SW480 (cell line): ENCODE results near the gene FAM9C.
A peak's percentile ranks its signal among the peaks of the same experiment; 100 is the strongest.
"Not testable (repeated sequence)": the region's sequence is repeated elsewhere in the genome, so short reads cannot be mapped to it uniquely, and the experiment has no call there.

ENCODE experiments used
- DNase-seq: peaks from one replicate; pipeline ENCODE4 v3.0.0-alpha.2; 2016; ENCODE audit warnings: low spot score

The FAM9C gene

DNA sequence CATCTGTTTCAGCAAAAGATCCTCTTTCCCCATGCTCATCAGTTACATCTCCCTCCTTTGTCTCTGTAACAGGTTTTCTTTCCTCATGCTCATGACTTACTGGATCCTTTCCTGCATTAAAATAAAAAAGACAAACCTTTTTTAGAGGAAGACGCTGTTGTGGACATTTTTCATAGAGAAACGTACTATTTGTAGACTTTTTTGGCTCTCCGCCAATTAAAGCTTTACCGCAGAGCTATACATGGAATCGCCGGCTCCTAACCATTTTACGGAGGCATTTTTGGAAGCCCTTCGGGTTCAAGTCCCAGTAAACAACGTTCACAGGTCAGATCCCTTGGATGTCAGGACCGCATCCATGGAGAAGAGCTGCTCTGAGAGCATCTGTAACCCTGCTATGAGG, 1.3 kb downstream of the FAM9C start:
- no peak for DNase-seq

DNA sequence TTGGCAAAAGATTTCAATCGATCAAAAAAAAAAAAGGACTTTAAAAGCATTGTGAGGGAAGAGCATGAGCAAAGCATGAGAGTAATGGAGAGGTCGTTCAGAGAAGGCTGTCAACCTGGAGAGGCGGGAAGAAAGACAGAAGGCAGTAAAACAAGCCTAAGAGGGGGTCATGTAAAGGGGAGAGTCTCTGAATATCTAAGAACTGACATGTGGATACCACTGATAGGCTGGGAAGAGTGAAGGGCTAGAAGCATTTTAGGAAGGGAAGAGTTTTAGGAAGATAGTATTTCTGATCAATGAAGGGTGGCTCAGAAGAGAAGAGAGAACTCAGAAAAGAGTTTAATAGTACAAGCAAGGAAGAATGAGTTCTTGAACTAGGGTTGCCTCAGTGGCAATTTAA, 7.5 kb downstream of the FAM9C start:
- DNase-seq: no peak

DNA sequence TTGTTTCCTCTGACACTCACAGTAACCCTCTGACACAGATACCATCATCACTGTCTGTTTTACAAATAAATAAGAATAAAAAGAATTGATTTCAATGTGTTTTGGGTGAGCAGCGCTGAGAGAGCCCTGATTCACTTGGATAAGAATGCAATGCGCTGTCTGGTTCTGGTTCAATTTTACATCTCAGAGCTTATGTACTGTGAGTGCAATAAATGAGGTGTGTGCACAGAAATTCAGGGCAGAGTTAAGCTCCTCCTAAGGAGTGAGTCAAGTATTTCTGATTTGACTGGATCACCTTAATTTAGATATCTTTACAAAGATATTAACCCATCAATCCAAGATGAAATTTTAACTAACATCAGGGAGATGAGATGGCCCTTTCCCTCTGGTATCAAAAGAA, 11.2 kb downstream of the FAM9C start:
- no peak for DNase-seq

DNA sequence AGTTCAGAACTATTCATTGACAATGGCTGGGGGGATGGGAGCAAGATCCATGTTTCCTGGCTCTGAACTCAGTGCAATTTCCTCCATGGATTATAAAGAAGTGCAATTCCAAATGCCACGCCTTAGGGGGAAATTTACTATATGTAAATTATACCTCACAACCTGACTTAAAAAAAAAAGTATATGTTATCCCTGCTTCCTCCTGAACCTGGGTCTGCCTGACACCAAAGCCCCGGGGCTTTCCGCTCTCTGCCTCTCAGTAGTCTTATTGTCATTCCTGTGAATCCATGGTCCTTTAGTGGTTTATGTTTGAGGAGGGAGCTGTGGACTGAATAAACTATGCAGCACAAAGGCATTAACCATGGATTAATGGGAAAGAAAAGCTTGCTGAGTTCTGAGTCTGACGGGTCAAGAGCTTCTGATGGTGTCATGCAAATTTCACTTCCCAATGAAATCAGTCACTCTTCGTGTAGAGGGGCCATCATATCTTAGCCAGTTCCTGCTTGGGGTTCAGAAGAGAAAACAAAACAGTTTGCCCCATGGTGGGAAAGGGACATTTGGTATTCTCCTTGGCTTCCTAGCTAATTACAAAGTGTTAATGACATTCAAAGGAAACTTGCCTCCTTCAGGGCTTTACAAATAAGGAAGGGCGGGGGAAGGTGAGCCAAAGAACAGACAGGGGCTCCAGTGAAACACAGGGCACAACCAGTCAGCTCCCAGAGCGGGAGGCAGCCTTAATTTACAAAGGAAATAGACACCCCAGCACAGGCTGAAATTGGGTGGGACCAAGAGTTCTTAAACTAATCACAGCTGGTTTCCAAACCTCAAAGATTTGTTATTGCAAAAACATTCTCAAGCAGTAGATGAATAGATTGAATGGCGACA, 14.3 kb downstream of the FAM9C start:
- DNase-seq: peak; percentile 75

DNA sequence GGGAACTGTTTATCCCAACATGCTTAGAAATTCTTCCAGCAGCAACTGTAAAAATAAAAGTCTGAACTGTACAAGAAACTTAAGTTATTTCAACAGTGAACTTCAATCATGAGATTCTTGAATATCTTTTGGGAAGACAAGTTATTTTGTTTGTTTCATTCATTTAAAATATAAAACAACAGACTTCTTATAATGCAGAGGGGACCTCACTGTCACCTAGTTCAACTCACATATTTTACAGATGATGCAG, 14.9 kb downstream of the FAM9C start:
- no peak for DNase-seq

DNA sequence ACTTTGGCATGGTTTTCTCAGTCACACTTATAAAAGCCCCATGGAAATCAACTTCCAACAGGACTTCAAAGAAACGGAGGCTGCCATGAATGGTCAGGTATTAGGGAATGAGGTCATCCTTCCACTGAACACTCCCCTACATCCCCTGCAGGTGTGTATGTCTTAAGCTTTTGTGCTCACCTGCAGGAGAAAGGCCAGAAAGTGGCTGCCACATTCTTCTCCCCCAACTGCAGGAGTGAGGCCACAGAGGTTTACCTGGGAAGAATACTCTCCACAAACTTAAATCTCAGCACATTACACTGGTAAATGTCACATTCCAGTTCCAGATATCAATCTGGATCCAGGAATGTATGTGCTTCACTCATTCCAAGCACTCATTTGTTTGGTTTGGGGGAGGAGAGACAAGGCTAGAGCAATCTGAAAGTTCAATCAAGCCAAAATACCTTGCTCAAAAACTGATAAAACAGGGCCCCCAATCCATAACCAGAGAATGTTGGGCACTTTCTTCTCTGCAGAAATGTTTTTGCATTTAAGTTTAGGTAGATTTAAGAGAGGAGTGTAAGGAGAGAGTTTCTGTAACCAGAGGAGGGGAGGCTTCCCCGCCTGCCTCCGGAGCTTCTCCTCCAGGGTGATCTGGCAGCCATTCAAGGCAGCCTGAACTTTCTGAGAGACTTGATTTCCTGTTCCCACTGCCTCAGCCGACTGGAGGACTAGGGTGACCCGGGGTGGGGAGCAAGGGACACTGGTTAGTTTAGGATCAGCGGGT, 15.4 kb downstream of the FAM9C start:
- DNase-seq: peak; percentile 86

DNA sequence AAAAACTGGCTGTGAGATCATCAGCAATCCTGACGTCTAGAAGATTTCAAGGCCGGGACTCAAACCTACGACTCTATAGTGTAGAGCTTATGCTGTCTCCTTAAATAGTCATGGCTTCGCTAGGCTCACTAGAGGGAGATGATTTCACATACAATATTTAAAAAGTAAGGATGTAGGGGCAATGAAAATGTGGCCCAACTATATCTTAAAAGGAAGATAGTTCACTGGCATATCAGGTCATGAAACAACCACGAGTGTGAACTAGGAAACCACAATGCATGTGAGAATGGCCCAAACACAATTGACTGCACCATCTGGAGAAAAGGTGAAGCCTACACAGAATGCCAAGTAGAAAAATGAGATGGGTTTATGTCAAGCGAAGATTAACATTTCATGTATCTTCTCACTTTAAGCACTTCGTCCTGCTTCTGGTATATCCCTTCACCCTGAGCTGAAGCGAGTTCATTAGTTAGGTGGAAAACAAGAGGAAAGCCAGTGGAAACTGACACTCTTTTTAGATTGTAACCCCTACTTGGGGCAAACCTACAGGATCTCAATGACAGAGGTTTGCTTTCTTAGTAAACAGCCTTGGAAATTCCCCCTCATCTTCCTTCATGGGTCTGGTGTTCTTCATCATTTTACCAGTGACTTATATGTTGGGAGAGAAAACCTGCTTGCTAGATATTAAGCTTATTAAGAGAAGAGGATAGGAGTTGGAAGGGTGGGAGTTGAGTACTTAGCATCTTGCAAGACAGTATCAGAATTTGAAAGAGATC, 17.4 kb downstream of the FAM9C start:
- DNase-seq: no peak

DNA sequence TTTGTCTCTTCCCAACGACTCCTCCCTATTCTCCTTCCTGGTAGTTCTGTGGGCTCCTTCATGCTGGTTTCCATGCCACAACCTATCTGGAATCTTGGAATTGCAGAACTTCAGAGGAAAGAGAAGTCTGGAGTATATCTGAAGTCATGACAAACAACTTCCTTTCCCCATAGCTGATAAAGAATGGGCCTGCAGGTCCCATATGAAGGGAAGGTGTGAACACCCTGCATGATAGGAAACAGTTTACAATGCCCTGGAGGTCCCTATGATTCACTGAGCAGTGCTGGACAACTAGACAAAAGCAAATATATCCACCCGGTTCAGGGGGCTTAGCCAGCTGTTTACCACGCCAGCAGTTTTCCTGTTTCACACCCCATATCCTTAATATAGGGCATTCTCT, 19.4 kb downstream of the FAM9C start:
- DNase-seq: no peak

DNA sequence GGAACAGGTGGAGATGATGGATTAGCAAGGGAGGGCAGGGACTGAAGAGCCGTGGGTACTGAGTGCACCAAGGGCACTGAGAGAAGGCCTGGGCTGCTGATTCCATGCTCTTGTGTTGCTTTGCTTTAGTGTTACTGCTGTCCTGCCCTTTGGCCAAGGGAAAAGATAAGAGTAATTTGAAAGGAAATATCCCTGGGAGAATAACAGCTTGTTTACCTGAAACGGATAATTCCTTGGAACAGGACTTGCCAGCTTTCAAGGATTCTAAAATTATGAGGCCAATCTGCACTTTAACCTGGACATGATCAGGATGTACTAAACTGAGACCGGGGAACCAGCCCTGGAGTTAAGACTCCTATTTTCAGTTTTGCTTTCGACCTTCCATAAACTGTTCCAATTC, 20.4 kb downstream of the FAM9C start:
- no peak for DNase-seq

DNA sequence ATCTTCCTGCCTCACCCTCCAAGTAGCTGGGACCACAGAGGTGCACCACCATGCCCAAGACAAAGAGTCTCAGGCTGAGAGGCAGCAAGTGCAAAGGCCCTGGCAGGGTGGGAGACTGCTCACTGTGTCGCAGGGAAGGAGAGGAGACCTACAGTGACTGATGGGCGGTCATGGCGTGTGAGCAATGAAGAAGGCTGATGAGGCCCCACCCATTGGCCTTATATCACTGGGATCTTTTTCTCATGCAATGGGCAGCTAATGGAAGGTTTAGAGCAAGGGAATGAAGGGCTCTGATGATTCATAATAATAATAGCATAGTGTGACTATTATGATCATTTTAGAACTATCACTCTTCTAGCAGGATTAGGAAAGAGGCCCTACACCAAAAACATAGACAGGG, 20.9 kb downstream of the FAM9C start:
- no peak for DNase-seq

DNA sequence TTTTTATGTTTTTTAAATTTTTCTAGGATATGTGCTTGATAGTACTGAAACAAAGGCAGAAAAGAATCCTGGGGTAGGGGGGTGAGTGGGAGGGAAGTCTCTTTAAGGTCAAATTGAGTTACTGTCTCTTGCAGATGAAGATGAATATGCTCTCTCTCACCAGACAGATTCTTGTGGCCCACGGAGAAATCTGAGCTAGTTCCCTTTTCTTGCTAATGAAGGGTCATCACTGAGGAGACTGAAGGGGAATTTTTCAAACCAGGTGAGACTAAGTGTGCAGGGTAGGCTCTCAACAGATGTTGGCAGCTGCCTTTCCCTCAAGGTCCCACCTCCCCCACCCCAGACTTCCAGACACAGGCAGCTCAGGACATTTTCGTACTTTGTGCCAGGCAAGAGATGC, 21.5 kb downstream of the FAM9C start:
- no peak for DNase-seq

DNA sequence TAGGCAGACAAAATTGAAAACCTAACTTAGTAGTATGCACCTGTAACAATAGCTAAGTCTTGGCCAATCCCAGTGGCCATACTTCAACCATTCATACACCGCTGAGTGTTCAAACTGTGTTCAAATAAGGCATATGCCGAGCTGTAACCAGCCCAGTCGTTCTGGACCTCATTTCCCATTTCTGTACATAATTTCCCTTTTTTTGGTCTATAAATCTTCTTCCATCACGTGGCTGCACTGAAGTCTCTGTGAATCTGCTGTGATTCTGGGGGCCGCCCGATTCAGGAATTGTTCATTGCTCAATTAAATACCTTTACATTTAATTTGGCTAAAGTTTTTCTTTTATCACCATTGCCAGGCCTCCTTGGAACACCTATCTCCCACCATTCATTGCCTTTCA, 27.7 kb downstream of the FAM9C start:
- not testable (repeated sequence) for DNase-seq

DNA sequence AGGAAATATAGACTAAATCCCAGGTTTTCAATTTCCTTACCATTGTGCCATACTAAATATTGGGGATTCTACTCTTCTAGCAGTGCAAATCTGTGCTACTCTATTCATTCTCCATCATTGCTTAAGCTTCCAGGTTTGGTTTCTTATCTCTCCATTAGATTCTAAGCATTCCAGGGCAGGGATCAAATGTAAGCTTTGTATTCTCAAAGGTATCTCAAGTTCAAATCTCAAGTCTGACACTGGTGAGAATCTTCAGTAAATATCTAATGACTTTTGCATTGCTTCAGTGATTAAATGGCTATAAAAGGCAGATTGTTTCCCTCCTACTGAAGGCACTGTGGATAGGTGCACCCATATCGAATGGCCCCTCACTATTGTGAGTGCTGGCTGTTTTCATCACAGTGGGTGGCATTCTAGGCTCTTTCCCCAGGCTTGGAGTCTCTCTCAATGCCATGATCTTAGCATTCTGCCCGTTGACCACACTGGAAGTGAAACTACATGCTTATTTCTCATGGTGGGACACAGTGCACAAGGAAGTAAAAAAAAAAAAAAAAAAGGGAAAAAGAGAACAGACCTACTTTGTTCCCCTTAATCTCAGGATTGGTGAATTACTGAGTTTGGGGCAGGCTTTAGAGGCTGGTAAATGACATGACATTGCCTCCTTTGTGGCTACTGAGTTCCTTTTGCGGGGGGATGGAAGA, 28.7 kb downstream of the FAM9C start:
- no peak for DNase-seq

DNA sequence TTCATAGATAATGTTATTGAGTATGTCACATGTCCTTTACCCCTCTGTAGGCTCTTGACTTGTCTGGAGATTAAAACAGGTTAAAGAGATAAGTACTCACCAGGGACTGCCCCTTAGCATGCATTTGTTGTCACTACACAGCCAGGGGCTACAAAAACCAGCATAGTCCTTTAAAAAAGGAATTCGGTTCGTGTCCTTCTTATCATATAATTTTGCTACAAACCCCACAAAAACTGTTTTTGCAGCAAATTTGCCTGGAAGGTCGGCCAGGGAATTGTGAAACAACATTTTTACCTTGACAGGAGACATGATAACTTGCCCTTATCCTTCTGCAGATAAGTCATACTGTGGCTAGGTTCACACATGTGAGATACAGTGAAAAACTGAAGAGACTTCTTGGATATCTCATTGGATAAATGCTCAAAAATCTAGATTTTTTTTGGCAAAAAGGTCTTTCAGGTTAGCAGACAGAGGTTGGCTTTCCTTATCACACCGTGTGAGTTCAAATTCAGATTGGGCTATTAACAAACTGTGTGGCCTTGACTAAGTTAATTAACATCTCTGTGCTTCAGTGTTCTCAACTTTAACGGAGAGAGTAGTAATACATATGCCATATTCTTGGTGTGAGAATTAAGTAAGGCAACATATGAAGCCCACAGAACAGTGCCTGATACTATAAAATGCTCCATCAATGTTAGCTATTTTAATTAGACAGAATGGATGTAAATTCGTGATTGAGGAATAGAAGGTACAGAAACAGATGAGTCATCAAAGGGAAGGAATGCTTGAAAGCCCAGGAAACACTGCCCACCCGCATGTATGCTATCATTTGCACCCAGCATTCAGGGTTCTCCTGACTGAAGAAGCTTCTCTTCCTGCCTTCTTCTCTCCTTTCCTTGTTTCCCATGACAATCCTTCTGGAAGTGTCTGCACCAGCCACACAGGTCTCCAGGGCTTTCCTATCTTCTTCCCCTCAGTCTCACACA, 30.0 kb downstream of the FAM9C start:
- peak; percentile 20 for DNase-seq

DNA sequence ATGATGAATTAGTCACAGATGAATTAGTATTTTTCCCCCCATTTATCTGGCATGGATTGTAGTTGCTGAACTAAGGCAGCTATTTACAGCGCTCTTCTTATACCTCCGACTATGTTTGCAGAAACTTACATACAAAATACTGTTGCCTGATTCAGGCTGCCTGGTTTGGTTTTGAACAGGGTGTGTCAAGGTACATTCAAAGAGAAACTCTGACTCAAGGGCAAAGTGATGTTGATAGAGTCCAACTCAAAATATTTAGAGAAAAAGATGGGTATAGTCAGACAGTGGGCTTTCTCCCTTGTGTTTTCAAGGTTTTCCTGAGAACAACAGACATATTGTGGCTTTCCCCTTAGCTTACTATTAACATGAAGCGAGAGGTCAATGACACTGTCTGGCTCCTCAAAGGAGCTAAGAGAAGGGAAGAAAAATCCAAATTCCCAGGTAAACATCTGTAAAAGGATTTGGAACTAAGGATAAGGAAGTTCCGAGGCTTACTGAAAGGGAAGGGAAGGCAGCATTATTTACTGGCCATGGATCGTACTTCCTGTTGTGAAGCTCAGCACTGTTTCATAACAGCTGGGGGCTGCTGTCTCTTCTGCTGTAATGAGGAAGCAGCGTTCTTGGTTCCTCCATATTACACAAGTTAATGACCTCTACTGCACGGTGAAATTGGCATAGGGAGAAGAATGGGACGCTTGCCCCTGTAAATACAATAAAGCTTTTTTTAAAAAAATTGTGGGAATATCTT, 30.9 kb downstream of the FAM9C start:
- DNase-seq: no peak

DNA sequence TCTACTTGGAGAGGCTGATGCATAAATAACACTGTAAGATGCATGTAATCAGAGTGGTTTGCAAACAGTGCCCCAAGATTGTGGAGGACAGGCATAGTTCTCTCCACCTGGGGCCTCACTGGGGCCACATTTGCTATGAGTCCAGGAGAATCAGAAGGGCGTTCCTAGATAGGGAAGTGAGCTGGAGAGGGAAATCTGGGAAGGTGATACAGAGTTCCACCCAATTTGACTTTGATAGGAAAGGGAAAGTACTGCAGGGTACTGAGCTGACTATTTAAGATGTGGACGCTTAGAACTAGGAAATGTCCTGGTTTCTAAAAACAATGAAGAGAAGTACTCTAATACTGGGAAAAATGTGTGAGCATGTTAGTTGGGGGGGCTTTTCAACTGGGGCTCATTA, 33.9 kb downstream of the FAM9C start:
- DNase-seq: no peak

DNA sequence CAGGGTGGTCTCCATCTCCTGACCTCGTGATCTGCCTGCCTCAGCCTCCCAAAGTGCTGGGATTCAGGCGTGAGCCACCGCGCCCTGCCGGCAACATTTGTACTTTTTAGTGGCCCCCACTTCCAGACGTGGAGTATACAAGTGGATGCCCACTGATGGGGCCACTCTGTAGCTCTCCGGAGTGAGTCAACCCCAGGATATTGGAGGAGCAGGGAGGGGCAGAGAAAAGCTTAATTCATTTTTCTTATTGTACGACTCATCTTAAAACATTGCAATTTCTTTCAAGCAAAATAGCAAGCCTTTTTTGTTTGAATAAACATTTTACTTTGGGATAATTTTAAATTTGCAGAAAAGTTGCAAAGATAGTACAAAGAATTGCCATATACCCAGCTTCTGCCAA, 34.6 kb downstream of the FAM9C start:
- no peak for DNase-seq

DNA sequence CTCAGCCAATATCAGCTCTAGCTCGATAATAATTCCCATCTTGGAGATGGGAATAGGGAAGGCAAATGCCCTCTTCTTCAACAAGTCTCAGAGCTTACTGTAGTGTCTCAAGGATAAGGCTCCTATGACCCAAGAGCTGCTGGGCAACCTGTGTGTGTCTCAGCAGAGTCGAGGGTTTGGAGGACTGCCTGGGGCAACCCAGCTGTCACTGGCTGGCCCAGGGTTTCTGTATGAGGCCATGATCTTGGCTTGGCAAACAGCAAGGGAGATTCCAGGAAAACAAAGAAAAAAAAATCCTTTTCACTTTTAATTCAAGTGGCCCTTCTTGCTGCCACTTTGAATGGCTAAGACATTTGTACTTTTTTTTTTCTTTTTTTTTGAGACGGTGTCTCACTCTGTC, 35.1 kb downstream of the FAM9C start:
- no peak for DNase-seq

DNA sequence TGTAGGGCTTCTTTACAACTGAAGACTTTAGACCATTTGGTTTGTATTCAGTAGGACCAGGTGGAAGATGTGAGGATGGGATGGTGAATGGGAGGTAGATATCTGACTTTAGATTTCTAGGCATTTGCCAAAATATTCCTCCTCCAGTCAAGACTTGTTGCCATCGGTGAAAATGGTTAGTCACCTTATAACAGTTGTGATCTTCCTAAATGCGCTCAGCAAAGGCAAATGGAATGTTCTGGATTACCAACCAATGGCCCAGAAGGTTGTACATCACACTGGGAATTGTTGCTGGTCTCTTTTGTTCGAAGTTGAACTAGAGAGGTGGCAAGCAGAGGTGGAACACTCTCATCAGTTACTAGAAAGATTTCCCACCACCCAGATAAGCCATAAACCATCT, 35.6 kb downstream of the FAM9C start:
- DNase-seq: no peak

DNA sequence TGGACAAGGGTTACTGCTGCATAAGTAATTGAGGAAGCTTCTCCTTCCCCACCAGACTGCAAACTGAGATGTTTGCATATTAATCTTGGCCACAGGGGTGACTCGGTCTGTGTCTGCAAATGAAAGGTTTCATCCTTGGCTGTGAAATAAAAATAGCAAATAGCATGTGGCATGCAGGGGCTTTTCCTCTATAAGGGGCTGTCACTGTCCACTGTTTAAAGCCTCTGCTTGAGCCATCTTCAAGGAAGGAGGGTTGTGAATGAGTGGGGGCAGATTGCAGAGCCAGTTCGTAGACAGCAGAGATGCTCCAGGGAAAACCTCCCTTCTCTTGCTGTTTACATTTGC, 36.3 kb downstream of the FAM9C start:
- DNase-seq: no peak
